Hypothalamus (tissue), 51 donors: ENCODE measurements around the gene CD226.

Experiments
- DNase-seq, 51 donors: peaks; one replicate each; lab custom pipeline; 2025; lab: John Stamatoyannopoulos, UW

The CD226 gene

DNA sequence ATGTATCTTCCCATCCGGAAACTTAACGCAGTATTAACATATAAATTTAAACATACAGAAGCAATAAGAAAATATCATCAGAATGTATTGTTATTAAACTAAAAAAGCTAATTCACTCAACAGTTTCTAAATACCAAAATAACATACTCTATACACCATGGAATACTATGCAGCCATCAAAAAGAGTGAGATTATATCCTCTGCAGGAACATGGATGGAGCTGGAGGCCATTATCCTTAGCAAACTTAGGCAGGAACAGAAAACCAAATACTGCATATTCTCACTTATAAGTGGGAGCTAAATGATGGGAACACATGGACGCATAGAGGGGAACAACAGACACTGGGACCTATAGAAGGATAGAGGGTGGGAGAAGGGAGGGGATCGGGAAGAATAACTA lies 127.1 kb downstream of the CD226 start:
- no peak for DNase-seq

DNA sequence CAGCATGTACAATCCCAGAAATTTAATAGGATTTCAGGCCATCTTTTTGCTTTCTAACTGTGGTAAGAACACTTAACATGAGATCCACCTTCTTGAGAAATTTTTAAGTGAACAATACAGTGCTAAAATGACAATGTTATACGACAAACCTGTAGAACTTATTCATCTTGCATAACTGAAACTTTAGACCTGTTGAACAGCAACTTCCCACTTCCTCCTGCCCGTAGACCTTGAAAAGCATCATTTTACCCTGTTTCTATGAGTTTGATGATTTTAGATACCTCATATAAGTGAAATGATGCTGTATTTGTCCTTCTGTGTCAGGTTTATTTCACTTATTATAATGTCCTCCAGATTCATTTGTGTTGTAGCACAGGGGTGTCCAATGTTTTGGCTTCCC lies 128.2 kb downstream of the CD226 start:
- DNase-seq: no peak

DNA sequence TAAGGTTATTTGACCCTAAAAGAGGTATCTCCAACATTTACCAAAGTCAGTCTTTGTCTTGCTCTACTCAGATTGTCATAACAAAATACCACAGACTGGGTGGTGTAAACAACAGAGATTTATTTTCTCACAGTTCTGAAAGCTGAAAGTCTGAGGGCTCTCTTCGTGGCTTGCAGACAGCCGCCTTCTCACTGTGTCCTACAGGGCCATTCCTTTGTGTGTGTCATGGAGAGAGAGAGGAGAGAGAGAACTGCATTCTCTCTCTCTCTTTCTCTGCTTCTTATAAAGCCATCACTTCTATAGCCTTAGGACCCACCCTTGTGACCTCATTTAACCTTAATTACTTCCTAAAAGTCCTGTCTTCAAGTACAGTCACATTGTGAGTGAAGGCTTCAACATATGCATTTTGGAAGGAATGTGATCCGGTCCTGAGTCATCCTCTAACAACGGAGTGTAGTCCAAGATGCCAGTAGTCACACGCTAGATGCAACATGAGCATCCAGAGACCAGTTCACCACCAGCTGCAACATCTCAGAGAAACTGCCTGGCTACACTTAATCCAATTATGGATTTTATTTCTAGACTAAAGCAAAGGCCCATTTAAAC lies 130.2 kb downstream of the CD226 start:
- DNase-seq: no peak

DNA sequence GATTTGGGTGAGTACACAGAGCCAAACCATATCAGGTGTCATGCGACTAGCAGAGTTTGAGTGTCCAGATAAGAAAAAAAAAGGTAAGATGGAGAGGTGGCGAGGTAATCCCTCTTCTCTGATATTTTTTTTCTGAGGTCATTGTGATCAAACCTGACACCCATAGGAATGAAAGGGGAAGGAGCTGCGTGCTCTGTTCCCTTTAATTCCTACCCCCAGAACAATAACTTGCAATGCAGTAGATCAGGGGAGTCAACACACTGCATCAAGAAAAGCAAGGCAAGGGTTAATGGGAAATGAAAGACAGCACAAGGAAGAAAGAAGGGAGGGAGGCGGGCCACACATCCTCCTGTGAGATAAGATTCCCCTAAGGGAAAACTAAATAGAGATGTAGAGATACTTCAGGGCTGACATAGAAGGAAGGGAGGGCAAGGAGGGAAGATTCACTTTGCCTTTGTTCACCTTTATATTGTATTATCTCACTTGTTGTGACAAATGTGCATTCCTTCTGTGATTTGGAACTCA lies 132.8 kb downstream of the CD226 start:
- no peak for DNase-seq

DNA sequence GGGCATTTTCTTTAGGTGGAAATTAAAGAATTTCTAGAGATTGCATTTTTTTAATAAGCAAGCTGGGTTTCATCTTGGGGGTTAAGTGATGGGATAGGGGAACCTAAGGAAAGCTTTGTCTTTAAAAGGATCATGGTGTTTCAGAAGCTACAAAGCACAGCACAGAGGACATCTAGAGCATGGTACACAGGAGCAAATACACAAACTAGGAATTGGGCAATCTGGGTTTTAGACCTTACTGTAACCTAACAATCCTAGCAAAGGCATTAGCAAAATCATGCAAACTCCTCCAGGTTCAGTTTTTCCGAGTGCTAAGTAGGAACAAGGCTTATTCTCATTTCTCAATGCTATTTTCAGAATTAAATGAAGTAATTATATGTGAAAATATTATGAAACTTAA lies 134.1 kb downstream of the CD226 start:
- DNase-seq: no peak

DNA sequence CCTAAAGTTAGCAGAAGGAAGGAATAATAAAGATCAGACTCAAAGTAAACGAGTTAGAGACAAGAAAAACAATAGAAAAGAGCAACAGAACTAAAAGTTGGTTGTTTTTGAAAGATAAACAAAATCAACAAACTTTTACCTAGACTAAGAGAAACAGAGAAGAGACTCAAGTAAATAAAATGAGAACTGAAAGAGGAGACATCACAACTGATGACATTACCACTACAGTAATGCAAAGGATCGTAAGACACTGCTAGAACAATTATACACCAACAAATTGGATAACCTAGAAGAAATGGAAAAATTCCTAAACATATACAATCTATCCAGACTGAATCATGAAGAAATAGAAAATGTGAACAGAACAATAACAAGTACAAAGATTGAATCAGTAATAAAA lies 139.3 kb downstream of the CD226 start:
- no peak for DNase-seq

DNA sequence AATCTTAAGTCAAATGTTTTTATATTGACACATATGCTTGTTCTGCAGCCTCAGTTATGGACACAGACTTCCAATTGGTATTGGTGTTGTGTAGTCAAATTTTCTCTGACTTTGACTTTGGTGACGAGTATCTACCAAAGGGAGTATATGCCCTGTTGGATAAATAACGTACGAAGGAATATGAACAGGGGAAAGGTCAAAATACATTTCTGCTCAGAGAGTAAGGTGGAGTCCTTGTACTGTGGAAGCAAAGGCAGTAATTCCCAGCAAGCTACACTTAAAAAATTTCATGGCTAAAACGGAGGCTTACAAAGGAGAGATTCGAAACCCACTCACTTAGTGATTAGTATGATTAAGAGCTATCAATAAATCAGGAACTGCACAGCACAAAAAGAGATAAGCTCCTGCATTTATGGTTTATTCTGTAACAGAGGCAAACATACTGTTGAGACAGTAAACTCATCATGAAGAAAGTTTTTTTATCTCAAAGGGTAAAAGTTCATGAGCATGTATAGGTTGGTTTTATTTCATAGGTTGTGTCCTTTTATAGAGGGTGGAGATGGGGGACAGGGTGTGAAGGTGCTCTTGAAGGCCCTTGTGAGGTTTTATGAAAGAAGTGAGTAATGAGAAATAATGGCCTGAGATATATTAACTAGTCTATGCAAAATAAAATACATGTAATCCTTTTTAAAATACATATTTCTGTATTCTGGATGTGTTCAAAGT lies 142.7 kb downstream of the CD226 start:
- no peak for DNase-seq
